ENCODE measurements around the gene DQX1.

- TF ChIP-seq, protein P1, sequence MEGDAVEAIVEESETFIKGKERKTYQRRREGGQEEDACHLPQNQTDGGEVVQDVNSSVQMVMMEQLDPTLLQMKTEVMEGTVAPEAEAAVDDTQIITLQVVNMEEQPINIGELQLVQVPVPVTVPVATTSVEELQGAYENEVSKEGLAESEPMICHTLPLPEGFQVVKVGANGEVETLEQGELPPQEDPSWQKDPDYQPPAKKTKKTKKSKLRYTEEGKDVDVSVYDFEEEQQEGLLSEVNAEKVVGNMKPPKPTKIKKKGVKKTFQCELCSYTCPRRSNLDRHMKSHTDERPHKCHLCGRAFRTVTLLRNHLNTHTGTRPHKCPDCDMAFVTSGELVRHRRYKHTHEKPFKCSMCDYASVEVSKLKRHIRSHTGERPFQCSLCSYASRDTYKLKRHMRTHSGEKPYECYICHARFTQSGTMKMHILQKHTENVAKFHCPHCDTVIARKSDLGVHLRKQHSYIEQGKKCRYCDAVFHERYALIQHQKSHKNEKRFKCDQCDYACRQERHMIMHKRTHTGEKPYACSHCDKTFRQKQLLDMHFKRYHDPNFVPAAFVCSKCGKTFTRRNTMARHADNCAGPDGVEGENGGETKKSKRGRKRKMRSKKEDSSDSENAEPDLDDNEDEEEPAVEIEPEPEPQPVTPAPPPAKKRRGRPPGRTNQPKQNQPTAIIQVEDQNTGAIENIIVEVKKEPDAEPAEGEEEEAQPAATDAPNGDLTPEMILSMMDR (conservative IDR thresholded peaks at IDR 0.05; ENCODE audit: low read depth, low read length) = no peak
- no peak for TF ChIP-seq MAZ (IDR thresholded peaks at IDR 0.05; ENCODE audit: borderline replicate concordance, low read depth, low read length)
- no peak for TF ChIP-seq MAFK (IDR thresholded peaks at IDR 0.05; ENCODE audit: low read depth, low read length)
- no peak; the same call in 1 of the 2 replicates for TF ChIP-seq MXI1 (IDR thresholded peaks at IDR 0.05; ENCODE audit: borderline replicate concordance, low read depth, low read length)
- no peak for TF ChIP-seq RCOR1 (IDR thresholded peaks at IDR 0.05; ENCODE audit: insufficient replicate concordance, low read length)
- TF ChIP-seq POLR2A (IDR thresholded peaks at IDR 0.05; ENCODE audit: low read depth, low read length) = no peak
- TF ChIP-seq CHD1 (IDR thresholded peaks at IDR 0.05; ENCODE audit: low read depth, low read length) = no peak
- TF ChIP-seq CEBPB (IDR thresholded peaks at IDR 0.05; ENCODE audit: low read depth, low read length) = no peak
- no peak for TF ChIP-seq SMC3 (IDR thresholded peaks at IDR 0.05; ENCODE audit: low read depth, low read length)
These were observed 28.9 kb upstream of the DQX1 start for GRCh38 chr2:74554820-74555531.

Data from IMR-90 (cell line).